Stimulated activated naive CD8-positive, alpha-beta T cell treated with anti-CD3 and anti-CD28 coated beads, Interleukin-15, amount 100 ng/mL, for 72 hours (primary cell): ENCODE results near the gene WSCD2.

ENCODE experiments used
- ATAC-seq: fragments of 150-1000 bp; cut with Tn5 transposase; 2 replicates; pipeline ENCODE4 v1.10.0; 2021; ENCODE audit warnings: mild to moderate bottlenecking, moderate library complexity
- DNase-seq, 2 donors: peaks; one replicate each; pipeline ENCODE4 v3.0.0; 2021 to 2022
- H3K27ac Mint-ChIP-seq, 2 donors: one replicate each; pipeline ENCODE4 v1.8.0; 2022; ENCODE audit warnings: mild to moderate bottlenecking in 2 of 2, mixed read lengths in 2 of 2, moderate library complexity in 2 of 2
- H3K27me3 Mint-ChIP-seq: one replicate; pipeline ENCODE4 v1.8.0; 2022; ENCODE audit warnings: mixed read lengths
- H3K4me1 Mint-ChIP-seq: one replicate; pipeline ENCODE4 v1.8.0; 2022; ENCODE audit warnings: mild to moderate bottlenecking, mixed read lengths
- H3K4me3 Mint-ChIP-seq, 2 donors: one replicate each; pipeline ENCODE4 v1.8.0; 2022; ENCODE audit warnings: mild to moderate bottlenecking in 2 of 2, mixed read lengths in 2 of 2, moderate library complexity in 1 of 2
- H3K9me3 Mint-ChIP-seq, 2 donors: one replicate each; pipeline ENCODE4 v1.8.0; 2022; ENCODE audit warnings: mixed read lengths in 2 of 2

The WSCD2 gene

GRCh38 chr12:108133482-108133881, 4.4 kb downstream of the WSCD2 start:
- Mint-ChIP-seq H3K27me3 (peaks cover 75% of the 10 kb centered on the region), H3K4me3 (no peak overlapping the region), H3K27ac (no peak overlapping the region), H3K9me3 (no peaks in the 10 kb centered on the region), H3K4me1 (peaks cover 4% of the 10 kb centered on the region)
- DNase-seq, result no peak
- no peak for ATAC-seq

GRCh38 chr12:108134744-108135143, 5.7 kb downstream of the WSCD2 start:
- Mint-ChIP-seq H3K27me3 (peaks cover 63% of the 10 kb centered on the region), H3K27ac (no peak overlapping the region), H3K4me3 (no peak overlapping the region), H3K4me1 (peaks cover under 1% of the 10 kb centered on the region), H3K9me3 (no peaks in the 10 kb centered on the region)
- no peak for DNase-seq
- no peak for ATAC-seq

- no peak for ATAC-seq
- Mint-ChIP-seq H3K4me3 (no peak overlapping the region), H3K27me3 (peaks cover 54% of the 10 kb centered on the region), H3K9me3 (no peaks in the 10 kb centered on the region), H3K27ac (no peak overlapping the region), H3K4me1 (no peaks in the 10 kb centered on the region)
- no peak for DNase-seq
Measured at GRCh38 chr12:108135627-108136026, 6.5 kb downstream of the WSCD2 start.

- ATAC-seq, result no peak
- DNase-seq, result no peak
- Mint-ChIP-seq H3K9me3 (no peaks in the 10 kb centered on the region), H3K4me1 (no peaks in the 10 kb centered on the region), H3K27ac (no peak overlapping the region), H3K27me3 (peaks cover 43% of the 10 kb centered on the region), H3K4me3 (no peak overlapping the region)
Measured at GRCh38 chr12:108136697-108137096, 7.6 kb downstream of the WSCD2 start.

- Mint-ChIP-seq H3K27ac (no peak overlapping the region), H3K27me3 (peaks cover 22% of the 10 kb centered on the region), H3K4me1 (no peaks in the 10 kb centered on the region), H3K9me3 (no peaks in the 10 kb centered on the region), H3K4me3 (no peak overlapping the region)
- ATAC-seq (no peak), DNase-seq (no peak)
Measured at GRCh38 chr12:108139454-108139853, 10.4 kb downstream of the WSCD2 start.

- no peaks in the 10 kb centered on the region for H3K4me1 Mint-ChIP-seq
- H3K4me3 Mint-ChIP-seq, result no peak overlapping the region
- H3K27ac Mint-ChIP-seq, result no peak overlapping the region
- ATAC-seq (no peak), DNase-seq (no peak)
- H3K27me3 Mint-ChIP-seq, result peaks cover 13% of the 10 kb centered on the region
- H3K9me3 Mint-ChIP-seq, result no peaks in the 10 kb centered on the region
Measured at GRCh38 chr12:108140501-108140900, 11.4 kb downstream of the WSCD2 start.

GRCh38 chr12:108141600-108142130, 12.6 kb downstream of the WSCD2 start:
- H3K27ac Mint-ChIP-seq, result no peak overlapping the region
- ATAC-seq (no peak), DNase-seq (no peak)
- H3K9me3 Mint-ChIP-seq, result no peaks in the 10 kb centered on the region
- H3K4me3 Mint-ChIP-seq, result no peak overlapping the region
- no peaks in the 10 kb centered on the region for H3K4me1 Mint-ChIP-seq
- H3K27me3 Mint-ChIP-seq, result peaks cover 2% of the 10 kb centered on the region

GRCh38 chr12:108143144-108143543, 14.1 kb downstream of the WSCD2 start:
- Mint-ChIP-seq H3K9me3 (no peaks in the 10 kb centered on the region), H3K27ac (peak overlapping the region in 1 of 2 donors; percentile 3), H3K4me1 (no peaks in the 10 kb centered on the region), H3K4me3 (no peak overlapping the region), H3K27me3 (no peaks in the 10 kb centered on the region)
- DNase-seq, result no peak
- ATAC-seq, result no peak

GRCh38 chr12:108144080-108144479, 15.0 kb downstream of the WSCD2 start:
- no peaks in the 10 kb centered on the region for H3K9me3 Mint-ChIP-seq
- no peak overlapping the region for H3K4me3 Mint-ChIP-seq
- no peaks in the 10 kb centered on the region for H3K4me1 Mint-ChIP-seq
- DNase-seq (no peak), ATAC-seq (no peak)
- no peaks in the 10 kb centered on the region for H3K27me3 Mint-ChIP-seq
- no peak overlapping the region for H3K27ac Mint-ChIP-seq

GRCh38 chr12:108145011-108145410, 15.9 kb downstream of the WSCD2 start:
- Mint-ChIP-seq H3K4me1 (no peaks in the 10 kb centered on the region), H3K4me3 (no peak overlapping the region), H3K27ac (peak overlapping the region in 1 of 2 donors; percentile 46), H3K27me3 (no peaks in the 10 kb centered on the region), H3K9me3 (no peaks in the 10 kb centered on the region)
- DNase-seq (no peak), ATAC-seq (no peak)

- no peaks in the 10 kb centered on the region for H3K9me3 Mint-ChIP-seq
- H3K27ac Mint-ChIP-seq, result no peak overlapping the region
- peaks cover 8% of the 10 kb centered on the region for H3K27me3 Mint-ChIP-seq
- ATAC-seq, result no peak
- no peaks in the 10 kb centered on the region for H3K4me1 Mint-ChIP-seq
- no peak for DNase-seq
- H3K4me3 Mint-ChIP-seq, result no peak overlapping the region
Measured at GRCh38 chr12:108146035-108146893, 17.2 kb downstream of the WSCD2 start.

- no peak for DNase-seq
- no peak for ATAC-seq
- H3K4me3 Mint-ChIP-seq, result no peak overlapping the region
- no peaks in the 10 kb centered on the region for H3K9me3 Mint-ChIP-seq
- H3K4me1 Mint-ChIP-seq, result no peaks in the 10 kb centered on the region
- peaks cover 16% of the 10 kb centered on the region for H3K27me3 Mint-ChIP-seq
- no peak overlapping the region for H3K27ac Mint-ChIP-seq
Measured at GRCh38 chr12:108147279-108147678, 18.2 kb downstream of the WSCD2 start.

- H3K4me1 Mint-ChIP-seq, result no peaks in the 10 kb centered on the region
- peaks cover 0 to 3% of the 10 kb centered on the region in 2 donors for H3K9me3 Mint-ChIP-seq
Measured at GRCh38 chr12:108148521-108149074, 19.5 kb downstream of the WSCD2 start.

GRCh38 chr12:108150436-108150835, 21.3 kb downstream of the WSCD2 start:
- no peak for DNase-seq
- no peak overlapping the region for H3K27ac Mint-ChIP-seq
- no peaks in the 10 kb centered on the region for H3K4me1 Mint-ChIP-seq

More at GRCh38 chr12:108148521-108149074, 19.5 kb downstream of the WSCD2 start:
- Mint-ChIP-seq H3K27ac (no peak overlapping the region), H3K27me3 (peaks cover 16% of the 10 kb centered on the region), H3K4me3 (no peak overlapping the region)
- DNase-seq (no peak), ATAC-seq (no peak)

GRCh38 chr12:108151533-108152169, 22.6 kb downstream of the WSCD2 start:
- Mint-ChIP-seq H3K4me1 (no peaks in the 10 kb centered on the region), H3K27ac (no peak overlapping the region), H3K9me3 (peaks cover 0 to 7% of the 10 kb centered on the region in 2 donors), H3K27me3 (peaks cover 16% of the 10 kb centered on the region), H3K4me3 (no peak overlapping the region)
- no peak for ATAC-seq
- DNase-seq, result no peak

More at GRCh38 chr12:108150436-108150835, 21.3 kb downstream of the WSCD2 start:
- no peak for ATAC-seq
- Mint-ChIP-seq H3K9me3 (peaks cover 0 to 7% of the 10 kb centered on the region in 2 donors), H3K4me3 (no peak overlapping the region), H3K27me3 (peaks cover 16% of the 10 kb centered on the region)

GRCh38 chr12:108152170-108152538, 23.1 kb downstream of the WSCD2 start:
- no peak overlapping the region for H3K27ac Mint-ChIP-seq
- H3K4me1 Mint-ChIP-seq, result no peaks in the 10 kb centered on the region
- peaks cover 16% of the 10 kb centered on the region for H3K27me3 Mint-ChIP-seq

More at GRCh38 chr12:108152170-108152538, 23.1 kb downstream of the WSCD2 start:
- ATAC-seq, result no peak
- H3K4me3 Mint-ChIP-seq, result no peak overlapping the region
- no peak for DNase-seq
- H3K9me3 Mint-ChIP-seq, result peaks cover 0 to 7% of the 10 kb centered on the region in 2 donors
